ENCODE data around the gene NEAT1.
A peak's percentile ranks its signal among the peaks of the same experiment; 100 is the strongest.

The NEAT1 gene

DNA sequence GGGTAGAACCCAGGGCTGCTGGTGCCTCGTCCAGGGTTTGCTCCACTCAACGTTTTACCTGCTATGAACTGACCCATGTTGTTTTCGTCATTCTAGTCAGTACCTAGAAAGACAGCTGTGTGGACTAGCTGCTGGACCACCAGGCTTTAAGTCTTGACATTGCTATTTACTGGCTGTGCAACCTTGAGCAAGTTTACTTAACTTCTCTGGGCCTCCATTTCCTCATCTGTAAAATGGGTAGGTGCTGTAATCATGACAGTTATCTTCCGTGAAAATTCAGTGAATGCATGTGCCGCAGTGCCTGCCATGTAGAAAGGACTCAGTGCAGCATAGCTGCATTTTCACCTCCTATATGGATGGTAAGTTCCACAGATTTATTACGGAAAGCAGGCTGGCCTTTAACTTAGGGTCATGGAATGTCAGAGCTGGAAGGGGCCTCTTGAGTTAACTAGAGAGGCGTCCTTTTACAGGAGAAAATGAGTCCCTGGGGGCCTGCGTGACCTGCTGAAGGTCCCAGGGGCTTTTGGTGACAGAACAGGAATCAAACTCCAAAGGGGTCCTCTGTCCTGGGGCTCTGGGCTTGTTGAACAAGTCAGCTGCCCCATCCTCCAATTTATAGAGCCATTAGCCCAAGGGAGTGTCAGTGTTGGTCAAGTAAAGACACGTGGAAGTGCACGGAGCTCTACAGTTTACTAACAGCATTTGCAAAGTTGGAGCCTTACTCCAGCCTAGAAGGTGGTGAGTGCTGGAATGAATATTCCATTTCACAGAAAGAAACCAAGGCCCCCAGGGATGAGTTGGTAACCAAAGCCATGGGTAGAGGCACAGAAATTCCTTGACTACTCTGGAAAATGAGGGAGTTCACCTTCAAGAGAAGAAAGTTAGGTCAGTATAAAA is 64.2 kb downstream of the NEAT1 start:
- Histone ChIP-seq H3K79me2 (ENCODE audit: insufficient read depth, low read depth) (no peaks in the 10 kb centered on the region), H2AFZ (ENCODE audit: low read depth) (peak overlapping the region; percentile 39; the same call in 1 of the 2 replicates), H3K36me3 (ENCODE audit: insufficient read depth) (no peaks in the 10 kb centered on the region), H3K9ac (no peak overlapping the region), H3K27me3 (ENCODE audit: insufficient read depth, low read depth) (no peaks in the 10 kb centered on the region), H3K4me3 (IDR thresholded peaks at IDR 0.05; ENCODE audit: insufficient read depth, low read depth, low read length) (no peak overlapping the region), H4K20me1 (ENCODE audit: insufficient read depth) (no peaks in the 10 kb centered on the region), H3K27ac (peak overlapping the region; percentile 71; the same call in 1 of the 2 replicates), H3K4me2 (peak overlapping the region; percentile 68; the same call in 1 of the 2 replicates), H3K4me1 (ENCODE audit: low read depth, poor library complexity, severe bottlenecking) (peaks cover 32% of the 10 kb centered on the region)
- TF ChIP-seq, protein P1, sequence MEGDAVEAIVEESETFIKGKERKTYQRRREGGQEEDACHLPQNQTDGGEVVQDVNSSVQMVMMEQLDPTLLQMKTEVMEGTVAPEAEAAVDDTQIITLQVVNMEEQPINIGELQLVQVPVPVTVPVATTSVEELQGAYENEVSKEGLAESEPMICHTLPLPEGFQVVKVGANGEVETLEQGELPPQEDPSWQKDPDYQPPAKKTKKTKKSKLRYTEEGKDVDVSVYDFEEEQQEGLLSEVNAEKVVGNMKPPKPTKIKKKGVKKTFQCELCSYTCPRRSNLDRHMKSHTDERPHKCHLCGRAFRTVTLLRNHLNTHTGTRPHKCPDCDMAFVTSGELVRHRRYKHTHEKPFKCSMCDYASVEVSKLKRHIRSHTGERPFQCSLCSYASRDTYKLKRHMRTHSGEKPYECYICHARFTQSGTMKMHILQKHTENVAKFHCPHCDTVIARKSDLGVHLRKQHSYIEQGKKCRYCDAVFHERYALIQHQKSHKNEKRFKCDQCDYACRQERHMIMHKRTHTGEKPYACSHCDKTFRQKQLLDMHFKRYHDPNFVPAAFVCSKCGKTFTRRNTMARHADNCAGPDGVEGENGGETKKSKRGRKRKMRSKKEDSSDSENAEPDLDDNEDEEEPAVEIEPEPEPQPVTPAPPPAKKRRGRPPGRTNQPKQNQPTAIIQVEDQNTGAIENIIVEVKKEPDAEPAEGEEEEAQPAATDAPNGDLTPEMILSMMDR (conservative IDR thresholded peaks at IDR 0.05; ENCODE audit: low read depth, low read length): no peak

DNA sequence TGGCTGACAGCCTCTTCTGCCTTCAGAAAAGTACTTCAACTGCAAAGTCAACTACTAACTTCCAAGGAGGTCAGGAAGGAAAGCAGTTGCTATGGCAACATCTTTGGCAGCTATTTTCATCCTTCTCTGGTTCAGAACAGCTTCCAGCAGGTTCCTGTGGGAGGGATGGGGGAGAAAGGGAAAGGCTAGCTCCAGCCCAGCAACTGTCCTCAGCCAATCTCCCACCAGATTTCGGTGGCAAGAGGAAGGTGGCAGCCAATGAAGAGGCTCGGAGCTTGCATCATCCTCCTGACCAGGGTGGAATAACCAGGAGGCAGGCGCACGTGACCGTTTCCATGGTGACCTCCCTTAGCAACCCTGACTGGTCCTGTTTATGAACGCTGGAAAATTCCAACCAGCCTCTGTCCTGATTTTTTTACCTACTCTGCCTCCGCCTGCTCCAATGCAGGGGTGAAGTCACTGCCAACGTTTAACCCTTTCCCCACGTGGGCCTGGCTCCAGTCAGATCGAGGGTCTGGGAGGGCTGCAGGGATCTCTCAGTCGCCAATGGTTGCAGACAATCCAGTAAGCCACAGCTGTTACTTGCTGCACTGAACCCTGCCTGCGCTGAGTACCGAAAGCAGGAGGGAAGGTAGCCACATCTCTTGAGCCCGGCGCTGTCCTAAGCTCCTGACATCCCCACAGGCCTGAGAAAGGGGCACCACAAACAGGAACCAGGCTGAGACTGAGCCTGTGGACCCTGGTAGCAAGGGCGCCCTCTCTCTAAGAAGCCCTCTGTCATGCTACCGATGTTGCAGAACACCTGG is 65.1 kb downstream of the NEAT1 start:
- H3K79me2 ChIP-seq (ENCODE audit: insufficient read depth, low read depth): no peaks in the 10 kb centered on the region
- H4K20me1 ChIP-seq (ENCODE audit: insufficient read depth): no peaks in the 10 kb centered on the region
- H3K9ac ChIP-seq: peak overlapping the region; percentile 44; the same call in 1 of the 2 replicates
- H3K4me2 ChIP-seq: peak overlapping the region; percentile 68
- H2AFZ ChIP-seq (ENCODE audit: low read depth): peak overlapping the region; percentile 39; the same call in 1 of the 2 replicates
- H3K4me1 ChIP-seq (ENCODE audit: low read depth, poor library complexity, severe bottlenecking): peaks cover 37% of the 10 kb centered on the region
- no peaks in the 10 kb centered on the region for H3K36me3 ChIP-seq (ENCODE audit: insufficient read depth)
- peak overlapping the region; percentile 71 for H3K27ac ChIP-seq
- TF ChIP-seq, protein P1 (conservative IDR thresholded peaks at IDR 0.05; ENCODE audit: low read depth, low read length): no peak
- H3K27me3 ChIP-seq (ENCODE audit: insufficient read depth, low read depth): no peaks in the 10 kb centered on the region
- H3K4me3 ChIP-seq (IDR thresholded peaks at IDR 0.05; ENCODE audit: insufficient read depth, low read depth, low read length): no peak overlapping the region

DNA sequence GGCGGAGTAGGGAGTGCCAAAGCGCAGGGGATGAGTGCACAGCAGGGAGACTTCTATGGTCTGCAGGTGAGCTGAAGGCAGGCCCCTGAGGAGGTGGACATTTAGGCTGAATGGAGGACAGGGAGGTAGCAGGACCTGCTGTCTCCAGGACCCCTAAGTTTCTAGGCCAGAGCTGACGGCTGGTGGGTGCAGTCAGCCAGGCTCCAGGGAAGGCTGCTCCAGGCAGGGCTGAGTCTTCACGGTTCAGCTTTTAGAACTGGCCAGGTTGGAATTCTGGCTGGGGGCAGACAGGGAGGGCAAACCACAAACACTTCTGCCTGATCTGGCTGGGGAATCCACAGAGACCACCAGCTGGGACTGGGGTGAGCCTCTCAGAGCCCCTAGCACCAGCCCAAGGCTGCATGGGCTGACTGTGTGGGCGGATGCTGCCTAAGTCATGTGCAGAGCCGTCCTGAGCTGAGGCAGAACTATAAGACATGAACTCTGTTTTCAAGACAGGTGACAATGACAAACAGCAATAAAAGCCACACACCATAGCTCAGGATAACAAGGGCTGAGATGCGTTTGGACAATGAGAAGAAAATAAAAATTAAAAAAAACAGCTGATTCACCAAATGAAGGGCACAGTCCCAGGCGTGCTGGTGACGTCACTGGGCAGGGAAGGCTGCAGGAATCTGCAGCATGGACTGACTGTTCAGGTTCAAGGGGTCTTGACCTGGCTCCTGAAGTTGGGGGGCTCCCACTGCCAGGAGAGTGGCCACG is 65.9 kb downstream of the NEAT1 start:
- Histone ChIP-seq H3K79me2 (ENCODE audit: insufficient read depth, low read depth) (no peaks in the 10 kb centered on the region), H3K27me3 (ENCODE audit: insufficient read depth, low read depth) (no peaks in the 10 kb centered on the region), H2AFZ (ENCODE audit: low read depth) (peak overlapping the region; percentile 39; the same call in 1 of the 2 replicates), H3K27ac (peak overlapping the region; percentile 71), H3K4me2 (peak overlapping the region; percentile 68), H3K36me3 (ENCODE audit: insufficient read depth) (no peaks in the 10 kb centered on the region), H4K20me1 (ENCODE audit: insufficient read depth) (no peaks in the 10 kb centered on the region), H3K4me1 (ENCODE audit: low read depth, poor library complexity, severe bottlenecking) (peaks cover 44% of the 10 kb centered on the region), H3K9ac (peak overlapping the region; percentile 44; the same call in 1 of the 2 replicates), H3K4me3 (IDR thresholded peaks at IDR 0.05; ENCODE audit: insufficient read depth, low read depth, low read length) (no peak overlapping the region)
- TF ChIP-seq, protein P1 (conservative IDR thresholded peaks at IDR 0.05; ENCODE audit: low read depth, low read length): no peak
